Progenitor cell of endocrine pancreas (in vitro differentiated cells): ENCODE results near the gene MRAS. TPM values are rescaled to one million over a fixed set of nuclear protein-coding genes. Genes with fewer than 3 reads are reported as not detected.

ENCODE experiments used
- DNase-seq: peaks from one replicate; pipeline ENCODE4 v3.0.0; 2021; ENCODE audit warnings: low spot score; ENCODE audit not compliant: unreplicated experiment
- H3K27ac Mint-ChIP-seq: 2 replicates; pipeline ENCODE4 v1.8.0; 2021; ENCODE audit warnings: mild to moderate bottlenecking, moderate library complexity, mixed read lengths
- H3K27me3 Mint-ChIP-seq: 2 replicates; pipeline ENCODE4 v1.8.0; 2021; ENCODE audit warnings: mixed read lengths
- H3K36me3 Mint-ChIP-seq: 2 replicates; pipeline ENCODE4 v1.8.0; 2022; ENCODE audit warnings: mixed read lengths; ENCODE audit not compliant: insufficient read depth
- H3K4me1 Mint-ChIP-seq: 2 replicates; pipeline ENCODE4 v1.8.0; 2021; ENCODE audit warnings: low read depth, mixed read lengths
- H3K4me3 Mint-ChIP-seq: 2 replicates; pipeline ENCODE4 v1.8.0; 2021; ENCODE audit warnings: low read depth, mild to moderate bottlenecking, moderate library complexity, mixed read lengths
- H3K9me3 Mint-ChIP-seq: 2 replicates; pipeline ENCODE4 v1.8.0; 2021; ENCODE audit warnings: low read depth, mixed read lengths
- CTCF ChIP-seq: fragments of 200-600 bp; sonication (generic); IDR thresholded peaks from one replicate; pipeline ENCODE4 v1.5.0; 2021; ENCODE audit warnings: antibody characterized with exemption, mild to moderate bottlenecking; ENCODE audit not compliant: unreplicated experiment
- total RNA-seq: library from RNA; stranded (reverse); gene quantifications from 2 replicates; pipeline ENCODE4 v1.2.1, GENCODE V29; 2021

The MRAS gene
- total RNA-seq, 1 donor from 2014 or later = 27.7 TPM

- H3K27me3 Mint-ChIP-seq = no peaks in the 10 kb centered on the region
- H3K9me3 Mint-ChIP-seq = no peaks in the 10 kb centered on the region
- no peak overlapping the region for H3K4me3 Mint-ChIP-seq
- DNase-seq = no peak
- TF ChIP-seq CTCF = no peak
- H3K4me1 Mint-ChIP-seq = no peaks in the 10 kb centered on the region
- H3K36me3 Mint-ChIP-seq = peaks cover 7% of the 10 kb centered on the region
- H3K27ac Mint-ChIP-seq = no peak overlapping the region
Measured at GRCh38 chr3:138384531-138384930, 36.2 kb downstream of the MRAS start.

GRCh38 chr3:138384976-138385375, 36.6 kb downstream of the MRAS start:
- DNase-seq = no peak
- Mint-ChIP-seq H3K9me3 (no peaks in the 10 kb centered on the region), H3K36me3 (peaks cover 7% of the 10 kb centered on the region), H3K4me3 (no peak overlapping the region), H3K27me3 (no peaks in the 10 kb centered on the region), H3K4me1 (no peaks in the 10 kb centered on the region), H3K27ac (no peak overlapping the region)
- TF ChIP-seq CTCF = no peak

- Mint-ChIP-seq H3K4me3 (no peak overlapping the region), H3K4me1 (no peaks in the 10 kb centered on the region), H3K27me3 (no peaks in the 10 kb centered on the region), H3K36me3 (peaks cover 4% of the 10 kb centered on the region), H3K9me3 (no peaks in the 10 kb centered on the region), H3K27ac (no peak overlapping the region)
- no peak for DNase-seq
- no peak for TF ChIP-seq CTCF
Measured at GRCh38 chr3:138389144-138389601, 40.8 kb downstream of the MRAS start.

- Mint-ChIP-seq H3K4me3 (no peak overlapping the region), H3K27ac (peak overlapping the region; percentile 43), H3K9me3 (no peaks in the 10 kb centered on the region), H3K4me1 (no peaks in the 10 kb centered on the region), H3K36me3 (peaks cover 2% of the 10 kb centered on the region), H3K27me3 (peaks cover 4% of the 10 kb centered on the region)
- TF ChIP-seq CTCF = no peak
- DNase-seq = no peak
Measured at GRCh38 chr3:138389841-138390581, 41.6 kb downstream of the MRAS start.

- Mint-ChIP-seq H3K9me3 (no peaks in the 10 kb centered on the region), H3K36me3 (peaks cover 2% of the 10 kb centered on the region), H3K27me3 (peaks cover 8% of the 10 kb centered on the region), H3K4me3 (no peak overlapping the region), H3K27ac (no peak overlapping the region), H3K4me1 (no peaks in the 10 kb centered on the region)
- TF ChIP-seq CTCF = no peak
- no peak for DNase-seq
Measured at GRCh38 chr3:138390582-138390932, 42.2 kb downstream of the MRAS start.
